HAP-1 (cell line): ENCODE measurements around the gene BMS1.
"Not testable (repeated sequence)": the region's sequence is repeated elsewhere in the genome, so short reads cannot be mapped to it uniquely, and the experiment has no call there.

Source experiments
- DNase-seq, 2 experiments: peaks; one replicate each; pipeline ENCODE4 v3.0.0-alpha.2; 2016 to 2020; ENCODE audit warnings: low spot score in 2 of 2
- H3K27me3 ChIP-seq: fragments of 250-450 bp; sonication (Bioruptor Pico); 2 replicates; pipeline ENCODE4 v1.5.1; 2020; ENCODE audit warnings: low read depth, mild to moderate bottlenecking, moderate library complexity
- H3K36me3 ChIP-seq: fragments of 250-450 bp; sonication (Bioruptor Pico); replicated peaks from 2 replicates; pipeline ENCODE4 v1.5.1; 2020; ENCODE audit warnings: mild to moderate bottlenecking
- H3K4me1 ChIP-seq: fragments of 250-450 bp; sonication (Bioruptor Pico); 2 replicates; pipeline ENCODE4 v1.5.1; 2020; ENCODE audit warnings: mild to moderate bottlenecking
- H3K4me3 ChIP-seq: fragments of 250-450 bp; sonication (Bioruptor Pico); 2 replicates; pipeline ENCODE4 v1.5.1; 2020; ENCODE audit warnings: mild to moderate bottlenecking, moderate library complexity
- H3K9me3 ChIP-seq: fragments of 250-450 bp; sonication (Bioruptor Pico); 2 replicates; pipeline ENCODE4 v1.5.1; 2020; ENCODE audit warnings: mild to moderate bottlenecking, moderate library complexity
- in situ Hi-C: fragments of 300-500 bp; cut with MboI; formaldehyde crosslinking; loops from 3 replicates; pipeline ENCODE4 v1.14.3; 2020; ENCODE audit warnings: low sequenced_read_pairs, inconsistent platforms, mixed read lengths

BMS1 gene

GRCh38 chr10:42782446-42783180 lies at the start of gene BMS1:
Gene BMS1 (plus strand): TSS chr10:42782795. CDS start chr10:42784395, 1,600 bp downstream.
- peak within 1 kb of the TSS; percentile 97 for H3K4me3 ChIP-seq
- H3K27me3 ChIP-seq, result no peaks in the 10 kb centered on the region
- in situ Hi-C loops, result no loop called here
- peaks cover 3% of the 10 kb centered on the region; the same call in 1 of the 2 replicates for H3K4me1 ChIP-seq
- peak; percentile 89 to 93 for DNase-seq
- peaks cover 12% of the 10 kb centered on the region for H3K36me3 ChIP-seq
- H3K9me3 ChIP-seq, result no peaks in the 10 kb centered on the region

GRCh38 chr10:42734536-42734935 lies 48.1 kb upstream of the BMS1 start:
- Histone ChIP-seq H3K27me3 (no peaks in the 10 kb centered on the region), H3K4me3 (no peak overlapping the region), H3K9me3 (no peaks in the 10 kb centered on the region), H3K4me1 (no peaks in the 10 kb centered on the region), H3K36me3 (no peaks in the 10 kb centered on the region)
- DNase-seq, result peak in 1 of 2 experiments; percentile 36
- in situ Hi-C loops, result no loop called here

GRCh38 chr10:42738679-42739078 lies 43.9 kb upstream of the BMS1 start:
- no peaks in the 10 kb centered on the region for H3K4me1 ChIP-seq
- DNase-seq, result no peak
- in situ Hi-C loops, result no loop called here
- no peaks in the 10 kb centered on the region for H3K9me3 ChIP-seq
- no peaks in the 10 kb centered on the region for H3K27me3 ChIP-seq
- H3K4me3 ChIP-seq, result no peak overlapping the region
- no peaks in the 10 kb centered on the region for H3K36me3 ChIP-seq

GRCh38 chr10:42741536-42741935 lies 41.1 kb upstream of the BMS1 start:
- DNase-seq, in situ Hi-C loops, H3K4me3 ChIP-seq, H3K36me3 ChIP-seq, H3K9me3 ChIP-seq, H3K4me1 ChIP-seq, H3K27me3 ChIP-seq: not testable (repeated sequence)

- no peak overlapping the region for H3K4me3 ChIP-seq
- in situ Hi-C loops, result no loop called here
- DNase-seq, result no peak
- no peaks in the 10 kb centered on the region for H3K9me3 ChIP-seq
- H3K27me3 ChIP-seq, result no peaks in the 10 kb centered on the region
- H3K4me1 ChIP-seq, result no peaks in the 10 kb centered on the region
- H3K36me3 ChIP-seq, result no peaks in the 10 kb centered on the region
Measured at GRCh38 chr10:42743697-42744096, 38.9 kb upstream of the BMS1 start.

GRCh38 chr10:42744134-42744701 lies 38.4 kb upstream of the BMS1 start:
- Histone ChIP-seq H3K36me3 (no peaks in the 10 kb centered on the region), H3K4me1 (no peaks in the 10 kb centered on the region), H3K4me3 (no peak overlapping the region), H3K9me3 (no peaks in the 10 kb centered on the region), H3K27me3 (no peaks in the 10 kb centered on the region)
- in situ Hi-C loops, result no loop called here
- DNase-seq, result no peak

- Histone ChIP-seq H3K27me3 (no peaks in the 10 kb centered on the region), H3K36me3 (no peaks in the 10 kb centered on the region), H3K4me3 (peak overlapping the region; percentile 35), H3K9me3 (no peaks in the 10 kb centered on the region), H3K4me1 (peaks cover 4% of the 10 kb centered on the region)
- peak; percentile 76 to 89 for DNase-seq
- in situ Hi-C loops, result no loop called here
Measured at GRCh38 chr10:42753126-42753506, 29.5 kb upstream of the BMS1 start.

GRCh38 chr10:42753507-42754154 lies 29.0 kb upstream of the BMS1 start:
- Histone ChIP-seq H3K4me1 (peaks cover 4% of the 10 kb centered on the region), H3K4me3 (peak overlapping the region; percentile 35), H3K9me3 (no peaks in the 10 kb centered on the region), H3K36me3 (no peaks in the 10 kb centered on the region), H3K27me3 (no peaks in the 10 kb centered on the region)
- peak in 1 of 2 experiments; percentile 48 for DNase-seq
- in situ Hi-C loops, result no loop called here

- H3K4me3 ChIP-seq, result peak overlapping the region; percentile 35
- no peaks in the 10 kb centered on the region for H3K27me3 ChIP-seq
- H3K4me1 ChIP-seq, result peaks cover 4% of the 10 kb centered on the region
- in situ Hi-C loops, result no loop called here
- H3K36me3 ChIP-seq, result no peaks in the 10 kb centered on the region
- H3K9me3 ChIP-seq, result no peaks in the 10 kb centered on the region
- peak; percentile 10 to 63 for DNase-seq
Measured at GRCh38 chr10:42754155-42755027, 28.2 kb upstream of the BMS1 start.

GRCh38 chr10:42755028-42755451 lies 27.6 kb upstream of the BMS1 start:
- H3K4me1 ChIP-seq, result peaks cover 4% of the 10 kb centered on the region
- H3K4me3 ChIP-seq, result peak overlapping the region; percentile 35; the same call in 1 of the 2 replicates
- H3K27me3 ChIP-seq, result no peaks in the 10 kb centered on the region
- in situ Hi-C loops, result no loop called here
- H3K36me3 ChIP-seq, result no peaks in the 10 kb centered on the region
- no peaks in the 10 kb centered on the region for H3K9me3 ChIP-seq
- DNase-seq, result no peak

- Histone ChIP-seq H3K27me3 (no peaks in the 10 kb centered on the region), H3K4me1 (peaks cover 4% of the 10 kb centered on the region), H3K4me3 (no peak overlapping the region), H3K9me3 (no peaks in the 10 kb centered on the region), H3K36me3 (no peaks in the 10 kb centered on the region)
- in situ Hi-C loops, result no loop called here
- no peak for DNase-seq
Measured at GRCh38 chr10:42755556-42756093, 27.0 kb upstream of the BMS1 start.

GRCh38 chr10:42767906-42768305 lies 14.7 kb upstream of the BMS1 start:
- no peak overlapping the region for H3K4me3 ChIP-seq
- in situ Hi-C loops, result no loop called here
- no peaks in the 10 kb centered on the region for H3K27me3 ChIP-seq
- H3K4me1 ChIP-seq, result no peaks in the 10 kb centered on the region
- no peak for DNase-seq
- no peaks in the 10 kb centered on the region for H3K9me3 ChIP-seq
- H3K36me3 ChIP-seq, result no peaks in the 10 kb centered on the region

GRCh38 chr10:42768581-42769152 lies 13.9 kb upstream of the BMS1 start:
- no peaks in the 10 kb centered on the region for H3K27me3 ChIP-seq
- in situ Hi-C loops, result no loop called here

More at GRCh38 chr10:42768581-42769152, 13.9 kb upstream of the BMS1 start:
- Histone ChIP-seq H3K4me3 (no peak overlapping the region), H3K9me3 (no peaks in the 10 kb centered on the region), H3K4me1 (no peaks in the 10 kb centered on the region), H3K36me3 (no peaks in the 10 kb centered on the region)
- DNase-seq, result no peak
